HepG2 (cell line): ENCODE results near the gene SLC35A1.
"Not testable (repeated sequence)": the region's sequence is repeated elsewhere in the genome, so short reads cannot be mapped to it uniquely, and the experiment has no call there.

Experiments
- BORCS8-MEF2B ChIP-seq: sonication (generic); formaldehyde crosslinking; IDR thresholded peaks from 2 replicates; pipeline ENCODE4 v1.8.0; 2022; ENCODE audit warnings: mild to moderate bottlenecking, missing genetic modification reagents
- BRD4 ChIP-seq: sonication (generic); formaldehyde crosslinking; IDR thresholded peaks from 2 replicates; pipeline ENCODE4 v1.4.0; 2020; ENCODE audit warnings: missing genetic modification reagents
- CHD2 ChIP-seq: IDR thresholded peaks from 2 replicates; pipeline ENCODE4 v1.6.1; 2011; ENCODE audit warnings: low read depth, low read length, improper control_type of control experiment
- NR2F2 ChIP-seq: IDR thresholded peaks from 2 replicates; pipeline ENCODE4 v1.6.1; 2012; ENCODE audit warnings: low read depth, inconsistent platforms, borderline replicate concordance
- RELA ChIP-seq: sonication (generic); formaldehyde crosslinking; IDR thresholded peaks from 2 replicates; pipeline ENCODE4 v1.4.0; 2020; ENCODE audit warnings: missing genetic modification reagents
- TAF1 ChIP-seq: sonication (generic); formaldehyde crosslinking; IDR thresholded peaks from 2 replicates; pipeline ENCODE4 v1.4.0; 2020; ENCODE audit warnings: missing genetic modification reagents
- TCF7 ChIP-seq: sonication (generic); IDR thresholded peaks from 2 replicates; pipeline ENCODE4 v1.6.1; 2016; ENCODE audit warnings: antibody characterized with exemption, low read depth
- ZNF761 ChIP-seq: sonication (generic); formaldehyde crosslinking; conservative IDR thresholded peaks from 2 replicates; pipeline ENCODE4 v1.4.0; 2020; ENCODE audit warnings: mild to moderate bottlenecking, missing genetic modification reagents
- TF ChIP-seq, protein P1 (sequence below): sonication (generic); formaldehyde crosslinking; IDR thresholded peaks from 2 replicates; pipeline ENCODE4 v1.4.0; 2020; ENCODE audit warnings: missing genetic modification reagents
- TF ChIP-seq, protein P2 (sequence below): sonication (generic); formaldehyde crosslinking; IDR thresholded peaks from 2 replicates; pipeline ENCODE4 v1.4.0; 2020; ENCODE audit warnings: missing genetic modification reagents
- TF ChIP-seq, protein P3 (sequence below): IDR thresholded peaks from 2 replicates; pipeline ENCODE4 v1.6.1; 2012; ENCODE audit warnings: inconsistent platforms
- TF ChIP-seq, protein P4 (sequence below): conservative IDR thresholded peaks from 2 replicates; pipeline ENCODE4 v1.6.1; 2018; ENCODE audit warnings: missing genetic modification reagents
- TF ChIP-seq, protein P5 (sequence below): sonication (generic); formaldehyde crosslinking; IDR thresholded peaks from 2 replicates; pipeline ENCODE4 v1.5.0; 2020; ENCODE audit warnings: mild to moderate bottlenecking, missing genetic modification reagents, moderate library complexity

DNA sequence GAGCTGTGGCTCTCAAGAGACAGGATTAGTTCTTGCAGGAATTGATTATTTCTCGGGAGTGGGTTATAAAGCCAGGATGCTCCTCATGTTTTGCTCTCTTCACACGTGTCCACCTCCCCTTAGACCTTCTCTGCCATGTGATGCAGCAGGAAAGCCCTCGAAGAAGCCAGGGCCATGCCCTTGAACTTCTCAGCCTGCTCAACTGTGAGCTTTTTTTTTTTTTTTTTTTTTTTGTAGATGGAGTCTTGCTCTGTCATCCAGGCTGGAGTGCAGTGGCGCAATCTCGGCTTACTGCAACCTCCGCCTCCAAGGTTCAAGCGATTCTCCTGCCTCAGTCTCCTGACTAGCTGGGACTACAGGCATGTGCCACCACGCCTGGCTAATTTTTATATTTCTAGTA is 16.6 kb downstream of the SLC35A1 start:
- not testable (repeated sequence) for TF ChIP-seq NR2F2; RELA (CRISPR knock-in tag); TCF7; ZNF761 (CRISPR knock-in tag); CHD2; TAF1 (CRISPR knock-in tag); BORCS8-MEF2B; BRD4
- TF ChIP-seq, protein P1, sequence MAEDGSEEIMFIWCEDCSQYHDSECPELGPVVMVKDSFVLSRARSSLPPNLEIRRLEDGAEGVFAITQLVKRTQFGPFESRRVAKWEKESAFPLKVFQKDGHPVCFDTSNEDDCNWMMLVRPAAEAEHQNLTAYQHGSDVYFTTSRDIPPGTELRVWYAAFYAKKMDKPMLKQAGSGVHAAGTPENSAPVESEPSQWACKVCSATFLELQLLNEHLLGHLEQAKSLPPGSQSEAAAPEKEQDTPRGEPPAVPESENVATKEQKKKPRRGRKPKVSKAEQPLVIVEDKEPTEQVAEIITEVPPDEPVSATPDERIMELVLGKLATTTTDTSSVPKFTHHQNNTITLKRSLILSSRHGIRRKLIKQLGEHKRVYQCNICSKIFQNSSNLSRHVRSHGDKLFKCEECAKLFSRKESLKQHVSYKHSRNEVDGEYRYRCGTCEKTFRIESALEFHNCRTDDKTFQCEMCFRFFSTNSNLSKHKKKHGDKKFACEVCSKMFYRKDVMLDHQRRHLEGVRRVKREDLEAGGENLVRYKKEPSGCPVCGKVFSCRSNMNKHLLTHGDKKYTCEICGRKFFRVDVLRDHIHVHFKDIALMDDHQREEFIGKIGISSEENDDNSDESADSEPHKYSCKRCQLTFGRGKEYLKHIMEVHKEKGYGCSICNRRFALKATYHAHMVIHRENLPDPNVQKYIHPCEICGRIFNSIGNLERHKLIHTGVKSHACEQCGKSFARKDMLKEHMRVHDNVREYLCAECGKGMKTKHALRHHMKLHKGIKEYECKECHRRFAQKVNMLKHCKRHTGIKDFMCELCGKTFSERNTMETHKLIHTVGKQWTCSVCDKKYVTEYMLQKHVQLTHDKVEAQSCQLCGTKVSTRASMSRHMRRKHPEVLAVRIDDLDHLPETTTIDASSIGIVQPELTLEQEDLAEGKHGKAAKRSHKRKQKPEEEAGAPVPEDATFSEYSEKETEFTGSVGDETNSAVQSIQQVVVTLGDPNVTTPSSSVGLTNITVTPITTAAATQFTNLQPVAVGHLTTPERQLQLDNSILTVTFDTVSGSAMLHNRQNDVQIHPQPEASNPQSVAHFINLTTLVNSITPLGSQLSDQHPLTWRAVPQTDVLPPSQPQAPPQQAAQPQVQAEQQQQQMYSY (CRISPR knock-in tag) = not testable (repeated sequence)
- TF ChIP-seq, protein P2, sequence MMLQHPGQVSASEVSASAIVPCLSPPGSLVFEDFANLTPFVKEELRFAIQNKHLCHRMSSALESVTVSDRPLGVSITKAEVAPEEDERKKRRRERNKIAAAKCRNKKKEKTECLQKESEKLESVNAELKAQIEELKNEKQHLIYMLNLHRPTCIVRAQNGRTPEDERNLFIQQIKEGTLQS (CRISPR knock-in tag) = not testable (repeated sequence)
- TF ChIP-seq, protein P3, sequence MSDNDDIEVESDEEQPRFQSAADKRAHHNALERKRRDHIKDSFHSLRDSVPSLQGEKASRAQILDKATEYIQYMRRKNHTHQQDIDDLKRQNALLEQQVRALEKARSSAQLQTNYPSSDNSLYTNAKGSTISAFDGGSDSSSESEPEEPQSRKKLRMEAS = not testable (repeated sequence)
- TF ChIP-seq, protein P4, sequence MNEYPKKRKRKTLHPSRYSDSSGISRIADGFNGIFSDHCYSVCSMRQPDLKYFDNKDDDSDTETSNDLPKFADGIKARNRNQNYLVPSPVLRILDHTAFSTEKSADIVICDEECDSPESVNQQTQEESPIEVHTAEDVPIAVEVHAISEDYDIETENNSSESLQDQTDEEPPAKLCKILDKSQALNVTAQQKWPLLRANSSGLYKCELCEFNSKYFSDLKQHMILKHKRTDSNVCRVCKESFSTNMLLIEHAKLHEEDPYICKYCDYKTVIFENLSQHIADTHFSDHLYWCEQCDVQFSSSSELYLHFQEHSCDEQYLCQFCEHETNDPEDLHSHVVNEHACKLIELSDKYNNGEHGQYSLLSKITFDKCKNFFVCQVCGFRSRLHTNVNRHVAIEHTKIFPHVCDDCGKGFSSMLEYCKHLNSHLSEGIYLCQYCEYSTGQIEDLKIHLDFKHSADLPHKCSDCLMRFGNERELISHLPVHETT (CRISPR knock-in tag) = not testable (repeated sequence)
- TF ChIP-seq, protein P5, sequence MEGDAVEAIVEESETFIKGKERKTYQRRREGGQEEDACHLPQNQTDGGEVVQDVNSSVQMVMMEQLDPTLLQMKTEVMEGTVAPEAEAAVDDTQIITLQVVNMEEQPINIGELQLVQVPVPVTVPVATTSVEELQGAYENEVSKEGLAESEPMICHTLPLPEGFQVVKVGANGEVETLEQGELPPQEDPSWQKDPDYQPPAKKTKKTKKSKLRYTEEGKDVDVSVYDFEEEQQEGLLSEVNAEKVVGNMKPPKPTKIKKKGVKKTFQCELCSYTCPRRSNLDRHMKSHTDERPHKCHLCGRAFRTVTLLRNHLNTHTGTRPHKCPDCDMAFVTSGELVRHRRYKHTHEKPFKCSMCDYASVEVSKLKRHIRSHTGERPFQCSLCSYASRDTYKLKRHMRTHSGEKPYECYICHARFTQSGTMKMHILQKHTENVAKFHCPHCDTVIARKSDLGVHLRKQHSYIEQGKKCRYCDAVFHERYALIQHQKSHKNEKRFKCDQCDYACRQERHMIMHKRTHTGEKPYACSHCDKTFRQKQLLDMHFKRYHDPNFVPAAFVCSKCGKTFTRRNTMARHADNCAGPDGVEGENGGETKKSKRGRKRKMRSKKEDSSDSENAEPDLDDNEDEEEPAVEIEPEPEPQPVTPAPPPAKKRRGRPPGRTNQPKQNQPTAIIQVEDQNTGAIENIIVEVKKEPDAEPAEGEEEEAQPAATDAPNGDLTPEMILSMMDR (CRISPR knock-in tag) = not testable (repeated sequence)
